Stimulated activated CD4-positive, alpha-beta T cell treated with anti-CD3 and anti-CD28 coated beads, Interleukin-12 subunit alpha, Interleukin-12 subunit beta, amount 100 ng/mL, for 24 hours (primary cell): ENCODE results near the gene FGF14.

ENCODE experiments used
- DNase-seq, 2 experiments: peaks; one replicate each; pipeline ENCODE4 v3.0.0-alpha.2; 2020; ENCODE audit warnings: low read depth in 2 of 2

Gene FGF14

GRCh38 chr13:101728021-101728420, 673.8 kb downstream of the FGF14 start:
- no peak for DNase-seq

DNA sequence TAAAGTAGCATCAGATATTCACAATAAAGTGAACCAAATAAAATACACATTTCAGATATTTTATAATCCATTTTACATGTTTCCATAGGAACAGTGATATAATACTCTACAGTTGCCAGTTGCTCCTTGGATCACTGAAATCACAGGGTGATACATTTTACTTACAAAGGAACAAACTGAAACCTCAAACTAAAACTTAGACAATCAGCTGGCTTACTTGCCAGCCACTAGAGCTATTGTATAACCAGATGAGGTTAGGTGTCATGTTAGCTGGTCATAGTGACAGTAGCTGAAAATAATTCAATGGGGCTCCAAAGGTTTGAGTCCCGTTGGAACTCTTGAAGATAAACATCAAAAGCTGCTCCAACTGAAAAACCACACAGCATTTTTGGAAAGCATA, 674.7 kb downstream of the FGF14 start:
- no peak for DNase-seq

- DNase-seq = no peak
These were observed 675.2 kb downstream of the FGF14 start for GRCh38 chr13:101726681-101727080.

DNA sequence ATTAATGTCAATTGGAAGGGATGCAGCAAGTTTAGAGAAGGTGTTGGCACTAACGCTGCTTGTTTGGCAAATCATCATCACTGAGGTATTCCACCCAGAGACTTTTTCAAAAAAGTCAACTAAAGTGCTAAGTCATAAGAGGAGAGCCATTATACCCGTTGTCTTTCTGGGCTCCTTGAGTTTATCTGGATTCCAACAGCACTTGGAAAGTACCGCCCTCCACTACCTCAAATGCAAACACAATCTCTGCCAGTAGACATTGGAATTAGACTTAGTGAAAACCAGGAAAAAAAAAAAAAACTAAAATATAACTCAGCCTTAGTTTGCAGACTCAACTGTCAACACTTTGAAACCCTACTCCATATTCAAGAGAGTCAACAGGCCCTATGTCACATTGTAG, 683.4 kb downstream of the FGF14 start:
- no peak for DNase-seq

- no peak for DNase-seq
These were observed 684.5 kb downstream of the FGF14 start for GRCh38 chr13:101717353-101717752.

- DNase-seq = no peak
These were observed 687.7 kb downstream of the FGF14 start for GRCh38 chr13:101714195-101714594.

- DNase-seq = no peak
These were observed 689.9 kb downstream of the FGF14 start for GRCh38 chr13:101712026-101712348.

- DNase-seq = no peak
These were observed 690.4 kb downstream of the FGF14 start for GRCh38 chr13:101711307-101712025.

DNA sequence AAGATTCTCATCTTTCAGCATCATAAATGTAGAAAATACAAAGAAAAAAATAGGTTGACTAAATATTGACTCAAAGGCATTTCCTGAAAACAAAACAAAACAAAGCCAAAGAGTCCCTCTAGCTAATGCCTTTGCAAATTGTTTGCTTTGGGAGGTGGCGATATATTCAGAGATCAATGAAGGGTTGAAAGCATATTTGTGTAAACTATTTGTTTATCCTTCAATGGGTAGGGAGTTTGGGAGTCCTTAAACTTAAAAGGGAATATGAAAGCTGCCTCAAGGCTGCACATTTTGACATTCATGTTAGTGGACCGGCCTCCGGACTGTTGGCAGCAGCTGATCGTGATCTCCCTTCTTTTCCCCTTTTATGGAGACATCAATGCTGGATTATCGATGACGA, 691.9 kb downstream of the FGF14 start:
- no peak for DNase-seq

- no peak for DNase-seq
These were observed 693.7 kb downstream of the FGF14 start for GRCh38 chr13:101708115-101708514.

GRCh38 chr13:101707659-101708058, 694.2 kb downstream of the FGF14 start:
- DNase-seq = no peak

DNA sequence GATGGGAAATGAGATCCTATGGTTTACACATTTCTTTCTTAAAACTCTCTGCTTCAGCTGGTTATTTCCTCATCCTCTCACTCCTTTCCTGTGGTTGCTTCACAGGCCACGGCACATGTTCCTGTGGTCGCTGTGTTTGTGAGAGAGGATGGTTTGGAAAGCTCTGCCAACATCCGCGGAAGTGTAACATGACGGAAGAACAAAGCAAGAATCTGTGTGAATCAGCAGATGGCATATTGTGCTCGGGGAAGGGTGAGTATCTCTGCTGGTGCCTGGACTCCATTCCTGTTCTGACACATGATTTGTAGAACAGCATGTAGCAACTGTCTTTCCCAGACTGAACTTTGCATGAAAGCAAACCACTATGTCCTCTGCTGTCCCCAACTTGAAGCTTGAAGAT, 695.2 kb downstream of the FGF14 start:
- DNase-seq = no peak

DNA sequence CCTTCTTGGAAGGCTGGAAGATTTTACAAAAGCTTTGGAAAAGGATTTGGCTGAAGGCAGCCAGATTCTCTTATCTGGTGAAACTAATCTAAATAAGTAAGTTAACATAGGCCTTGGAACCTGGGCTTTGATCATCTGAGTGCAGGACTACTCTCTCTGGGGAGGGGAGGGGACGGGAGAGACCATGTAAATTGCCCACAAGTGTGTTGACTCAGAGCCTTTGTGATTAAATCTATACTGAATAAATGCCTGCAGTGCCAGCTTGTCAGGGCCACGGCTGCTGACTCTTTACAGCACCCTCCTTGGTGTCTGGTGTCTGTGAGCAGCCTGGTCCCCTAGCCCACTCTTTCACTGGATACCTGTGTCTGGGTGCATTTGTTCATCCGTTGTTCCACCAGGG, 698.0 kb downstream of the FGF14 start:
- DNase-seq = no peak

GRCh38 chr13:101703081-101703480, 698.8 kb downstream of the FGF14 start:
- no peak for DNase-seq

DNA sequence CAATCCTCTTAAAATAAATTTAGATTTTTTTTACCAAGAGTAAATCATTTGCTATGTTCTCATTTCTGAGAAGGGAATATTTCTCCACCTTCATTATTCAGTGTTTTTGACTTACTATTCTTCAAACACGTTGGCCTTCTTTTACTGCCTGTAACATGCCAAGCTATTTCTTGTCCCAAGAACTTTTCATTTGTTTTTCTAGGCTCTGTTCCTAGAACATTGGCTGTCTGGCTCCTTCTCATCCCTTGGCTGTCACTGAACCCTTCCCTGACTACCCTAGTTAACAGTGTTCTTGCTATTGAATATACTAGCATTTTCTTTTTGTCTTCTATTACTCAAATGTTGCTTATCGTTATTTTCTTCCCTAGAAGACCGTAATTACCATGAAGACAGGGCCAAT, 701.2 kb downstream of the FGF14 start:
- DNase-seq = no peak

GRCh38 chr13:101698400-101698799, 703.4 kb downstream of the FGF14 start:
- no peak for DNase-seq

DNA sequence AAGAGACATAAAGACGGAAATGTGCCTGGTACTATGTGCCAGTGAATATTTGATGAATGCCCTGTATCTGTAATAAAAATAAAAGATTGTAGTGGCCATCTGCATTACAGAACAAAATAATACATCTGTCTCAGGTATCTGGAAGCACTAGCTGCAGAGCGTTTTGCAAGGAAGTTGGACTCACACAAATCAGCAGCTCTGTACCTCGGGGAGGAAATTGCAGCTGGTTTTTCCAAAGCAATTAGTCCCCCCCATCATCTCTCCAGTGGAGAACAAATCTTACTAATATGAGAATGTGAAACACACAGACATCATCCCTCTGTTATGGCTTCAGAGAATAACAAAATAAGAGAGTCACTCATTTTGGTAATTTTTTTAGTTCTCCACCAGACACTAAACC, 704.1 kb downstream of the FGF14 start:
- DNase-seq = no peak

- no peak for DNase-seq
These were observed 705.9 kb downstream of the FGF14 start for GRCh38 chr13:101695870-101696516.

GRCh38 chr13:101691341-101691860, 710.4 kb downstream of the FGF14 start:
- DNase-seq = no peak

GRCh38 chr13:101690871-101691270, 711.0 kb downstream of the FGF14 start:
- no peak for DNase-seq

DNA sequence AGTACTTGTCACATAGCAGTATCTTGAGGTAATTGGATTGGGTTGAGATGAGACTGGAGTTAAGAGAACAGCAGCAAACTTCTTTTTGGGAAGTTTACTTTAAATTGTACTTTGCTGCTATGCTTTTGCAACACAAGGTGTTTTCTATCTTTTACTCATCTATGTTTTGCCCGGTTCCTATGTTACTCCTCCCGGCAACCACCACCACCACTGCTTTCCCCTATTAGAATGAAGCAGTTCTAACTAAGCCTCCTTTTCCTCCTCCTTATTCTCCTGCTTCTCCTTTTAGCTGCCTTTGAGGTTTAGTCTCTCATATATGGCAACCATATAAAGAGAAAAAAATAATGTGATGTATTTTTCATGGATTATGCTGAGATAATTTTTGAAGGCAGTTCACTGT, 715.8 kb downstream of the FGF14 start:
- DNase-seq = no peak

DNA sequence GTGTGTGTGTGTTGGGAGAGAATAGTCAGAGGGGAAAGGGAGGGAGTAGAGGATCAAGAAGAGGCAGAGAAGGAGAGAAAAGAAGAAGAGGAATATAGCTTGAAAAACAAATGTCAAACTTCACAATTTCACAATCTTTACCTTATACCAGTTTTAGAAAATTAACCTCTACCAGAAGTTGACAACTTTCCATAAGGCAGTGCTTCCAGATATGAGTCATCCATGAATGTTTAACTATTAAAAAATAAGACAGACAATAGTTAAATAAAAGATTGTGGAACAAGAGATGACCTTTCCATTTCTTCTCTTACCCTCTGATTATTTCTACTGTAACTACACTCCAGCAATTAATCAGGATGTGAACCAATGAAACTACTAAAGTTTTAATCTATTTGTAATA, 720.0 kb downstream of the FGF14 start:
- no peak for DNase-seq

DNA sequence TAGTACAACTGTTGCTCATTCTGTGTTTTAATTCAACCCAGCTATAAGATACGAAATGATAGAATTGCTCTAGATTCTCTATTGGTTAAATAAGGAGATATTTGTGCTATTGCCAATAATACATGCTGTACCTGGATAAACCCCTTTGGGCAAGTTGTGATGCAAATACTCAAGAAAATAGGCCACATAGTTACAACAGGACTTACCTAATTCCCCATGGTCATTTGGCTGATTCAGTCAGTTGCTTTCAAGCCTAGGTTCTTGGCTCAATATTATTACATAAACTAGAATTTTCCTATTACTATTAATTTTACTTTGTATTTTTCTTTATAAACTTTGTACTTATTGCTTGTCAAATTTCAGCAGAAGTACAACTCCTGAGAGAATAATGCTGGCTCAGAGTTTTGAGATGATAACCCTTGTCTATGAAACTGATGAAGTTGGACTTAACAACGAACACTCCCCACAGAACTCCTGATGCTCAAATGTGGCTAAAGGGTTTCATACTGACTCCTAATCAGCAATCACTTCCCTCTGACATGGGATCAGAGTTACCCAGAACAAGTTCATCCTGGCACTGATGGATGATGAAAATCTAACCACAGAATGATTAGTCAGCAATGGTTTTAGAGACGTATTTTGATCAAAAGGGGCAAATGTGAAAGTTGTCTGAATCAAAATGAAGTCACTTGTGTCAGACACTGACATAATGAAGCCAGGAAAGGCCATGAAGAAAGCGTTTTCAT, 728.3 kb downstream of the FGF14 start:
- DNase-seq = no peak
